ENCODE measurements around the gene EIF5A. TPM values are rescaled to one million over a fixed set of nuclear protein-coding genes. Genes with fewer than 3 reads are reported as not detected.

Gene EIF5A
- total and polyA plus RNA-seq, 8 donors = 104 to 220 (median 187) TPM

DNA sequence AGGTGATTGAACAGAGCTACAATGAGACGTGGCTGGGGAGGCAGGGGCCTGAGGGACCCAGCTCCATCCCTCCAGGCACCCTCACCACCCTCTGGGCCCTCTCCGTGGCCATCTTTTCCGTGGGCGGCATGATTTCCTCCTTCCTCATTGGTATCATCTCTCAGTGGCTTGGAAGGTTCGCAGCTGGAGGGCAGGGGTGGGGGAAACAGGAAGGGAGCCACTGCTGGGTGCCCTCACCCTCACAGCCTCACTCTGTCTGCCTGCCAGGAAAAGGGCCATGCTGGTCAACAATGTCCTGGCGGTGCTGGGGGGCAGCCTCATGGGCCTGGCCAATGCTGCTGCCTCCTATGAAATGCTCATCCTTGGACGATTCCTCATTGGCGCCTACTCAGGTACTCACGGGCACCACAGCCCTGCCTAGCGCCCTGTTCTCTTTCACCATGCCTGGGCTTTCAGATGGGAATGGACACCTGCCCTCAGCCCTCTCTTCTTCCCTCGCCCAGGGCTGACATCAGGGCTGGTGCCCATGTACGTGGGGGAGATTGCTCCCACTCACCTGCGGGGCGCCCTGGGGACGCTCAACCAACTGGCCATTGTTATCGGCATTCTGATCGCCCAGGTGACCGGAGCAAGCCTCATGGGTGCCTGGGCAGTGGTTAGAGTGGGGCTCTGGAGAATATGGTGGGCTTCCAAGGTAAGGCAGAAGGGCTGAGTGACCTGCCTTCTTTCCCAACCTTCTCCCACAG lies 23.8 kb upstream of the EIF5A start:
- no peak for DNase-seq
- Histone ChIP-seq H3K27ac (no peak overlapping the region), H3K4me1 (peaks cover 5 to 14% (median 9%) of the 10 kb centered on the region in 3 donors), H3K36me3 (no peaks in the 10 kb centered on the region), H3K4me3 (no peak overlapping the region), H3K27me3 (no peaks in the 10 kb centered on the region), H3K9me3 (no peaks in the 10 kb centered on the region)
- intact Hi-C loops (cut with DNase I) = no loop called here
- no peak for ATAC-seq
- TF ChIP-seq, protein P1, sequence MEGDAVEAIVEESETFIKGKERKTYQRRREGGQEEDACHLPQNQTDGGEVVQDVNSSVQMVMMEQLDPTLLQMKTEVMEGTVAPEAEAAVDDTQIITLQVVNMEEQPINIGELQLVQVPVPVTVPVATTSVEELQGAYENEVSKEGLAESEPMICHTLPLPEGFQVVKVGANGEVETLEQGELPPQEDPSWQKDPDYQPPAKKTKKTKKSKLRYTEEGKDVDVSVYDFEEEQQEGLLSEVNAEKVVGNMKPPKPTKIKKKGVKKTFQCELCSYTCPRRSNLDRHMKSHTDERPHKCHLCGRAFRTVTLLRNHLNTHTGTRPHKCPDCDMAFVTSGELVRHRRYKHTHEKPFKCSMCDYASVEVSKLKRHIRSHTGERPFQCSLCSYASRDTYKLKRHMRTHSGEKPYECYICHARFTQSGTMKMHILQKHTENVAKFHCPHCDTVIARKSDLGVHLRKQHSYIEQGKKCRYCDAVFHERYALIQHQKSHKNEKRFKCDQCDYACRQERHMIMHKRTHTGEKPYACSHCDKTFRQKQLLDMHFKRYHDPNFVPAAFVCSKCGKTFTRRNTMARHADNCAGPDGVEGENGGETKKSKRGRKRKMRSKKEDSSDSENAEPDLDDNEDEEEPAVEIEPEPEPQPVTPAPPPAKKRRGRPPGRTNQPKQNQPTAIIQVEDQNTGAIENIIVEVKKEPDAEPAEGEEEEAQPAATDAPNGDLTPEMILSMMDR (IDR thresholded peaks at IDR 0.05) = no peak
- 86% methylated on average over 18 of the region's 18 CpGs for WGBS, 2 donors
- FAIRE-seq = no peak

DNA sequence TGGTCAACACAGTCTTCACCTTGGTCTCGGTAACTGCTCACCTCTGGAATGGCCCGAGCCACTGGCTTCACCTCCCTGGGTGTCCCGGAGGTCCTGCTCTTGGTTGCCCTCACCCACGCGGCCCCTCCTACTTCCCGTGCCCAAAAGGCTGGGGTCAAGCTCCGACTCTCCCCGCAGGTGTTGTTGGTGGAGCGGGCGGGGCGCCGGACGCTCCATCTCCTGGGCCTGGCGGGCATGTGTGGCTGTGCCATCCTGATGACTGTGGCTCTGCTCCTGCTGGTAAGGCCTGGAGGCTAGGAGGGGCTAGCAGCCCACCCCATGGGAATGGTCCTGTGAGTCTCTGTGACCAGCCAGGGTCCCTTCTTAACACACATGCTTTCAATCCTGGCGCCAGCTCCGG lies 22.5 kb upstream of the EIF5A start:
- Histone ChIP-seq H3K9me3 (no peaks in the 10 kb centered on the region), H3K27me3 (no peaks in the 10 kb centered on the region), H3K36me3 (no peaks in the 10 kb centered on the region), H3K27ac (no peak overlapping the region), H3K4me3 (no peak overlapping the region), H3K4me1 (peaks cover 5 to 14% (median 9%) of the 10 kb centered on the region in 3 donors)
- 87 to 95% methylated on average over 16 of the region's 16 CpGs for WGBS, 2 donors
- TF ChIP-seq, protein P1 (IDR thresholded peaks at IDR 0.05) = no peak
- ATAC-seq (no peak), FAIRE-seq (no peak), DNase-seq (no peak)
- intact Hi-C loops (cut with DNase I) = no loop called here

DNA sequence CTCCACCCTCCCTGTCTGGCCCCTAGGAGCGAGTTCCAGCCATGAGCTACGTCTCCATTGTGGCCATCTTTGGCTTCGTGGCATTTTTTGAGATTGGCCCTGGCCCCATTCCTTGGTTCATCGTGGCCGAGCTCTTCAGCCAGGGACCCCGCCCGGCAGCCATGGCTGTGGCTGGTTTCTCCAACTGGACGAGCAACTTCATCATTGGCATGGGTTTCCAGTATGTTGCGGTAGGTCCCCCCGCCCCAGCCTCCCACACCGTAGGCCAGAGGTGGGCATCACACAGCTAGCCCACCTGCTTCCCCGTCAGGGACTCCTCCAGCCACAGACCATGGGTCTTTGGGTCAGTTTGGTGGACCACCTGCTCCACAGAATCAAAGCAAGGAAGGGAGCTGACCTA lies 21.7 kb upstream of the EIF5A start:
- TF ChIP-seq, protein P1 (IDR thresholded peaks at IDR 0.05) = no peak
- H3K36me3 ChIP-seq = no peaks in the 10 kb centered on the region
- no peak for FAIRE-seq
- H3K4me3 ChIP-seq = no peak overlapping the region
- H3K27me3 ChIP-seq = no peaks in the 10 kb centered on the region
- peaks cover 4 to 13% (median 9%) of the 10 kb centered on the region in 3 donors for H3K4me1 ChIP-seq
- intact Hi-C loops (cut with DNase I) = no loop called here
- 85 to 89% methylated on average over 12 of the region's 12 CpGs for WGBS, 2 donors
- H3K27ac ChIP-seq = no peak overlapping the region
- no peak for ATAC-seq
- no peak for DNase-seq
- no peaks in the 10 kb centered on the region for H3K9me3 ChIP-seq

DNA sequence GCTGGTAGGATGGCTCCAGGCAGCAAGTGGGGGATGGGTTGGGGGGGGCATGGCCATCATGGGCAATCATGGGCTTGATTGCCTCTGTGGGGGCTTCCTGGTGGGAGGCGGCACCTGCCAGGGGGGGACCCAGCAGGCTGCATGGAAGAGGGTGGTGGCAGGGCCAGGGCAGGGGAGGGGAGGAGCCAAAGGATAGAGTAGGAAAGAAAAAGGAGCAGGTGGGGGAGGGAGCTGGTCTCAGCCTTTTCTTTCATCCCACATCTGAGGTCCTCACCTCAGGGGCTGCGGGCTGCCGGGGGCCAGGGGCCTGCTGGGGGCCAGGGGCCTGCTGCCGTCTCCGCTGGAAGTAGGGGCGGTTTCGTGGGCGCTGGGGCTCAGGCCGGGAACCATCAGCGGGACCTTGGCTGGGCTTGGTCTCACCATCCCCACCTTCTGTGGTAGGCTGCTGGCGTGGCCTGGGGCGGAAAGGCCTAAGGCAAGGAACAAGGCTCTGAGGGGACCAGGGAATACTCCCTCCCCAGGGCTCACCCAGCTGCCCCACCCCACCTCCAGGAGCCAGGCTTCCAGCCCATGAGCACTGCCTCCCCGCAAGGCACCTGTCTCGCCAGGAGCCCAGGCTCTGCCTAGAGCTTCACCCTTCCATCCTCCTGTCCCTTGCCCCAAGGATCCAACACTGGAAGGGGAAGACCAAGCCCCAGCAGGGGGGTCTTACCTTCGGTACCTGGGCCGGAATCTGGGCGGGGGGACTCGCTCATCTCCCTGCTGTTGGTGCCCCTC lies 18.0 kb upstream of the EIF5A start:
- Histone ChIP-seq H3K9me3 (no peaks in the 10 kb centered on the region), H3K4me1 (peaks cover 0 to 5% (median 0%) of the 10 kb centered on the region in 3 donors), H3K36me3 (no peaks in the 10 kb centered on the region), H3K4me3 (no peak overlapping the region), H3K27ac (no peak overlapping the region), H3K27me3 (no peaks in the 10 kb centered on the region)
- TF ChIP-seq, protein P1 (IDR thresholded peaks at IDR 0.05) = no peak
- intact Hi-C loops (cut with DNase I) = loop anchor here in 1 of 3 donors (10.0 kb wide), 1 partner anchor 245 kb away; the partner anchor contains the start of gene SLC16A11
- WGBS, 2 donors = 85 to 88% methylated on average over 17 to 18 of the region's 18 CpGs
- DNase-seq = no peak
- no peak for FAIRE-seq
- no peak for ATAC-seq

Data from pancreas (tissue), 10 donors.